Stromal cell of bone marrow (primary cell): ENCODE data around the gene C6orf118.

Experiments used
- DNase-seq: peaks from one replicate; pipeline ENCODE4 v3.0.0-alpha.2; 2012; ENCODE audit warnings: low read depth

Gene C6orf118

GRCh38 chr6:165244524-165245247 lies 64.7 kb downstream of the C6orf118 start:
- DNase-seq: no peak

DNA sequence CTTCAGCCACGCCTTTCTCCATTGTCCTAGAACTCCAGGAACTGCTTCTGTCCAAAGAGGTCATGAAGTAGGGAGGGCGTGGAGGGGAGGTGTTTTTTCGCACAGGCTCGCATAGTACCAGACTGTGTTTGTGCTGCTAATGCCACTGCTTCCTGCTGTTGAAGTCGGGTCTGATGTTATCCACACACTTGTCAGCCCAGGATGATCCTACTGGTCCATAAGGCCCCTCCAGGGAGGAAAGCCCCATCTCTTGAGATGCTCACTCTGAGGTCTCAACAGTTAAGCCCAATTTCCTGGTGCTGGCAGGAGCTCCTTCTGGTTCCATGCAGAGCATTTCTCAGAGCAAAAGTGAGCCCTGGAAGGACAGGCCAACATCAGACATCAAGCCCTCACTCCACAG lies 65.6 kb downstream of the C6orf118 start:
- DNase-seq: no peak

- DNase-seq: no peak
These were observed 73.1 kb downstream of the C6orf118 start for GRCh38 chr6:165236326-165236725.

- DNase-seq: no peak
These were observed 76.5 kb downstream of the C6orf118 start for GRCh38 chr6:165232731-165233488.

GRCh38 chr6:165231581-165232561 lies 77.5 kb downstream of the C6orf118 start:
- peak; percentile 44 for DNase-seq

- no peak for DNase-seq
These were observed 78.2 kb downstream of the C6orf118 start for GRCh38 chr6:165231177-165231576.
